Measurements from ENCODE around the gene ATP8B3. TPM values are rescaled to one million over a fixed set of nuclear protein-coding genes. Genes with fewer than 3 reads are reported as not detected.
"Not testable (repeated sequence)": the region's sequence is repeated elsewhere in the genome, so short reads cannot be mapped to it uniquely, and the experiment has no call there.

Gene ATP8B3
- polyA plus RNA-seq, 1 donor = 0.99 TPM

DNA sequence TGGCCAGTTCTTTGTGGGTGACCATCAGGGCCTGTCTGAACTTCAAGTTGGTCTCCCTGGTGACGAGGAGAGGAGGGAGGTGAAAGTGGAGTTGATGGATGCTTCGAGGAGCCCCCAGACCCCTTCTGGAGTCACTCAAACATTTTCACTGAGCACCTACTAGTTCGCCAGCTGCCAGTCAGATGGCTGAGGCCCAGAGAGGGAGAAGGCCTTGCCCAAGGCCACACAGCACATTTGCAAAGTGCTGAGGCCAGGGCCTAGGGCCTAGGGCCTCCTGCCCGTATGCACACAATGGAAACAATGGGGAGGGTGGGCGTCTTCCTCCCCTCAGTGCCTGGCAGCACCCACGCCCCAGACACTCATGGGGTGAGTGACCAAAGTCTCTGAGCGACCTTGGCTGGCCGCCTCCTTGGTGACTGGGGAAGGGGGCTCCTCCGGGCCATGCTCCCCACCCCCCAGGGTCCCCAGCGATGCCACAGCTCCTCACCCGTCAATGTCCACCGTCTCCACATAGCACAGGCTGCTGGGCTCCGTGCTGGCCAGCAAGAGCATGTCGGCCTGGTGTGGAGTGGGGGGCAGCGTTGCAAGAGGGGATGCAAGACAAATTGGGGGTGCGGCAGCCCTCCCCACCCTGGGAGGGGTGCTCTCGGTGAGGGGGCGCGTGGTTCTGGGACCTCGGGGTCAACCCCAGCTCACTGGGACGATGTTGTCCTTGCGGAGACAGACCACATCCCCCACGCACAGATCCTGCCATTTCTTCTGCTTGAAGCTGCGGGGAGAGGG is 6.5 kb downstream of the ATP8B3 start:
- no peak overlapping the region for H3K27ac ChIP-seq (ENCODE audit: low read length)
- H3K9me3 ChIP-seq (ENCODE audit: control insufficient read depth, low read depth, low read length) = no peaks in the 10 kb centered on the region
- H3K4me1 ChIP-seq (ENCODE audit: control insufficient read depth, insufficient read depth, low read length) = no peaks in the 10 kb centered on the region
- no peak overlapping the region for H3K4me3 ChIP-seq (ENCODE audit: low read length)
- WGBS (ENCODE audit: insufficient coverage, low lambda C conversion rate) = no CpG with 5 or more reads among the region's 24 CpGs
- DNase-seq = no peak
- peaks cover 3% of the 10 kb centered on the region for H3K27me3 ChIP-seq (ENCODE audit: control insufficient read depth, insufficient read depth, low read length)
- H3K36me3 ChIP-seq (ENCODE audit: control insufficient read depth, insufficient read depth, low read length) = no peaks in the 10 kb centered on the region

DNA sequence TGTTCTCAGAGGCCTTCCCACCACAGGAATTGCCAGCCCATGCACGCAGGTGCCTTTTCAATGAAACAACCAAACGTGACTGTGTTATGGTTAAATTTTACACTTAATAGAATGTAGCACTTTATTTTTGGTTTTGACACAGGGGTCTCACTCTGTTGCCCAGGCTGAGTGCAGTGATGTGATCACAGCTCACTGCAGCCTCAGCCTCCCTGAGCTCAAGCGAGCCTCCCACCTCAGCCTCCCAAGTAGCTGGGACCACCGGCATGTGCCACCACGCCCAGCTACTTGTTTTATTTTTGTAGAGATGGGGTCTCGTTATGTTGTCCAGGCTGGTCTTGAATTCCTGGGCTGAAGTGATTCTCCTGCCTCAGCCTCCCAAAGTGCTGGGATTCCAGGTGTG is 7.2 kb downstream of the ATP8B3 start:
- no CpG with 5 or more reads among the region's 6 CpGs for WGBS (ENCODE audit: insufficient coverage, low lambda C conversion rate)
- no peak overlapping the region for H3K4me3 ChIP-seq (ENCODE audit: low read length)
- no peak overlapping the region for H3K27ac ChIP-seq (ENCODE audit: low read length)
- no peaks in the 10 kb centered on the region for H3K36me3 ChIP-seq (ENCODE audit: control insufficient read depth, insufficient read depth, low read length)
- H3K27me3 ChIP-seq (ENCODE audit: control insufficient read depth, insufficient read depth, low read length) = peaks cover 3% of the 10 kb centered on the region
- H3K4me1 ChIP-seq (ENCODE audit: control insufficient read depth, insufficient read depth, low read length) = no peaks in the 10 kb centered on the region
- no peak for DNase-seq
- no peaks in the 10 kb centered on the region for H3K9me3 ChIP-seq (ENCODE audit: control insufficient read depth, low read depth, low read length)

DNA sequence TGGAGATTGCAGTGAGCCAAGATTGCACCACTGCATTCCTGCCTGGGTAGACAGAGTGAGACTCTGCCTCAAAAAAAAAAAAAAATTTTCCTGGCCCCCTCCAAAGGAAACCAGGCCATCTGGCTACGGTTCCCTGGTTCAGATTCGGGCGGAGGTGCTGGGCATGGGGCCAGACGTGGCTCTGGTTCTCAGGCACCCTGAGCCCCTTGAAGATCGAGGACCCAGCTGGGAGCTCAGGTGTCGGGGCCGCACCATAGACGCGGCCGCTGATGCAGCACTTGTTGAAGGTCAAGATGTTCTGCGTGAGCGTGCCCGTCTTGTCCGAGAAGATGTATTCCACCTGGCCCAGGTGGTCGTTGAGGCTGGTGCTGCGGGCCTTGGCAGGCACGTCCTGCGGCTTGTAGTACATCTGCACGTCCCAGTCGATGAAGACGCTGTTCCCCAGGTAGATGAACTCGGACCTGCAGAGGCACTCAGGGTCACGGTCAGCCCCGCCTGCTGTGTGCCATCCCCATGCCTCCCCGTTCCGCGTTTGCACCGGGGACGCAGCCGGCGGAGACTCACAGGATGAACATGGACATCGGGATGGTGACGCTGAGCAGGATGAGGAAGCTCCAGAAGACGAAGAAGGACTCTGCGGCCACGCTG is 12.3 kb downstream of the ATP8B3 start:
- no peak for DNase-seq
- Histone ChIP-seq H3K9me3 (ENCODE audit: control insufficient read depth, low read depth, low read length) (peaks cover 9% of the 10 kb centered on the region), H3K4me1 (ENCODE audit: control insufficient read depth, insufficient read depth, low read length) (no peaks in the 10 kb centered on the region), H3K27ac (ENCODE audit: low read length) (no peak overlapping the region), H3K27me3 (ENCODE audit: control insufficient read depth, insufficient read depth, low read length) (peaks cover 27% of the 10 kb centered on the region), H3K4me3 (ENCODE audit: low read length) (no peak overlapping the region), H3K36me3 (ENCODE audit: control insufficient read depth, insufficient read depth, low read length) (no peaks in the 10 kb centered on the region)
- no CpG with 5 or more reads among the region's 36 CpGs for WGBS (ENCODE audit: insufficient coverage, low lambda C conversion rate)

DNA sequence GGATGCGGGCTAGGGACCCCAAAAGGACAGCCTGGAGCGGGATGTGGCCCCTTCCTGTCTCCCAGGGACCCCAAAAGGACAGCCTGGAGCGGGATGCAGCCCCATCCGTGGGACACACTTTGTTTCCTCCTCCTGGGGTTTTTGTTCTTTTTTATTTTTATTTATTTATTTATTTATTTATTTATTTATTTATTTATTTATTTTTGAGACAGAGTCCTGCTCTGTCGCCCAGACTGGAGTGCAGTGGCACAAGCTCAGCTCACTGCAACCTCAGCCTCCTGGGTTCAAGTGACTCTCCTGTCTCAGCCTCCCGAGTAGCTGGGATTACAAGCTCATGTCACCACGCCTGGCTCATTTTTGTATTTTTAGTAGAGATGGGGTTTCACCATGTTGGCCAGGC is 14.8 kb downstream of the ATP8B3 start:
- not testable (repeated sequence) for H3K9me3 ChIP-seq (ENCODE audit: control insufficient read depth, low read depth, low read length); H3K36me3 ChIP-seq (ENCODE audit: control insufficient read depth, insufficient read depth, low read length); H3K4me1 ChIP-seq (ENCODE audit: control insufficient read depth, insufficient read depth, low read length); H3K4me3 ChIP-seq (ENCODE audit: low read length); DNase-seq; H3K27ac ChIP-seq (ENCODE audit: low read length)
- H3K27me3 ChIP-seq (ENCODE audit: control insufficient read depth, insufficient read depth, low read length) = peaks cover 32% of the 10 kb centered on the region
- WGBS (ENCODE audit: insufficient coverage, low lambda C conversion rate) = 92% methylated on average over 2 of the region's 7 CpGs

DNA sequence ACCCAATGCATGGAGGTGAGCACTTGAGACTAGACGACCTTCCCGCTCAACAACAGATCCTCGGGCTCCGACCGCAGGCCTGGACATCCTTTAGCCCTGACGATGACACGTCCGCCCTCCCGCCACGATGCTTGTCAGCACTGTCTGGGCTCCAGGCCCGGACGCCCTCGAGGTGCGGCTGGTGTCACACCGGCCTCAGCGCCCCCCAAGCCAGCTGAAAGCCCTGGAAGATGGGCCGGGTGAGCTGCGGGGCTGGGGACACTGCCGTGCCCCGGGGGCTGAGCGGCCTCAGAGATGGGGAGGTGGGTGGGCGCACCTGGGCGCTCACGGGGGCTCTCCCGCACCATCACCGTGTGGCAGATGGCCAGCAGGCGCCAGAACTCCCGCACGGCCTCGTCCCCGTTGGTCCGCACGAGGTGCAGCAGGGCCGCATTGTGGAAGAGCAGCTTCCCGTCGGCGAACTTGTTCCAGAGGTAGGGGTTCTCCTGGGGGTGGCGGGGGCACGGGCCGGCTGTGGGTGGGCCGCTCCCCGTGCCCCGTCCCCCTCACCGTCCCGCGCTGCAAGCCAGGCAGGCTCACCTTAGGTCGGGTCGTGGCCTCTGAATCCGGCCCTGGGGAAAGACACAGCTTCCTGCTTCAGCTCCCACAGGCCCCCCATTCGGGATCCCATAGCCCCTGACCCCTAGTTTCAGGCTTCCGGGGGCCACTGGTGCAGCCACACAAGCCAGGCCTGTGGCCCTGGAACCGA is 15.5 kb downstream of the ATP8B3 start:
- Histone ChIP-seq H3K27me3 (ENCODE audit: control insufficient read depth, insufficient read depth, low read length) (peaks cover 32% of the 10 kb centered on the region), H3K9me3 (ENCODE audit: control insufficient read depth, low read depth, low read length) (peaks cover 9% of the 10 kb centered on the region), H3K36me3 (ENCODE audit: control insufficient read depth, insufficient read depth, low read length) (no peaks in the 10 kb centered on the region), H3K4me1 (ENCODE audit: control insufficient read depth, insufficient read depth, low read length) (no peaks in the 10 kb centered on the region), H3K4me3 (ENCODE audit: low read length) (no peak overlapping the region), H3K27ac (ENCODE audit: low read length) (no peak overlapping the region)
- DNase-seq = no peak
- no CpG with 5 or more reads among the region's 52 CpGs for WGBS (ENCODE audit: insufficient coverage, low lambda C conversion rate)

DNA sequence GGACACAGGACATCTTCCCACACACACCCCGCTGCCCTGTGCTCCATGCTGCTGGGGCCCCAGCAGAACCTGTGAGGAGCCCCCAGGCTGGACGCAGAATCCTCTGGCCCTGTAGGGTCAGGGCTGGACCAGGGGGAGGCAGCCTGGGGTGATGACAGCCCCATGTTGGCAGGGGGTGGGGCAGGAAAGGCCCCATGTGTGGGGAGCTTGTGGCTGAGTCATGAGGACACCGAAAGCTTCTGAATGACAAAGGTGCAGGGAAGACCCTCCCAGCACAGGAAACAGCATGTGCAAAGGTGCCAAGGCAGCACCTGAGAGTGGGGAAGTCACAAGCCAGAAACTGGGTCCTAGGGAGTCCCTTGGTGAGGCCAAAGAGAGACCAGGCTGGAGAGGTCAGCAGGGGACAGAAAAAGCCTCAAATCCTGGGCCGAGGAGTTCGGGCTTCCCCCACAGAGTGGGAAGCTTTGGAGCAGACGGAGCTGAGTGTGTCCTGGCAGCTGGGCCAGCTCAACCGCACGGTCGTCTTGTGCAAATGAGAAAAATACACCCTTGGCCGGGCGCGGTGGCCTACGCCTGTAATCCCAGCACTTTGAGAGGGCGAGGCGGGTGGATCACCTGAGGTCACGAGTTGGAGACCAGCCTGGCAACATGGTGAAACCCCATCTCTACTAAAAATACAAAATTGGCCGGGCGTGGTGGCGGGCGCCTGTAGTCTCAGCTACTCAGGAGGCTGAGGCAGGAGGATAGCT is 17.5 kb downstream of the ATP8B3 start:
- peaks cover 34% of the 10 kb centered on the region for H3K27me3 ChIP-seq (ENCODE audit: control insufficient read depth, insufficient read depth, low read length)
- no peaks in the 10 kb centered on the region for H3K4me1 ChIP-seq (ENCODE audit: control insufficient read depth, insufficient read depth, low read length)
- no CpG with 5 or more reads among the region's 20 CpGs for WGBS (ENCODE audit: insufficient coverage, low lambda C conversion rate)
- no peak for DNase-seq
- no peak overlapping the region for H3K4me3 ChIP-seq (ENCODE audit: low read length)
- no peaks in the 10 kb centered on the region for H3K36me3 ChIP-seq (ENCODE audit: control insufficient read depth, insufficient read depth, low read length)
- peaks cover 14% of the 10 kb centered on the region for H3K9me3 ChIP-seq (ENCODE audit: control insufficient read depth, low read depth, low read length)
- H3K27ac ChIP-seq (ENCODE audit: low read length) = no peak overlapping the region

DNA sequence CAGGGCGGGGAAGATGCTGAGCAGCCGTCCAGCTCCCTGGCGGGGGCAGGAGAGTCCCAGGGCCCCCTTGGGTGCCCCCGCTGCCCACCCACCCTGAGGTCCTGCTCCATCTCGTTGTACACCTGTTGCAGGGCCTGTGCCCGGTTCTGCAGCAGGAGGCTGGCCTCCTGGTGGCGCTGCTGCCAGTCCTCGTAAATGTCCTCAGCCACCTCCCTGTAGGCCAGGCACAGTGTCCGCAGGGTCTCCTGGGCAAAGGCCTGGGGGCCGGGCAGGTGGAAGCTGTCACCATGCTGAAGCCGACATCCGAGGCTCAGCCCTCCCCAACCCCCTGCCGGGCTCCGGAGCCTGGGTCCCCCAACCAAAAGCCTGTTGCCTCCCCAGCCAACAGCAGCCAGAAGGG is 20.2 kb downstream of the ATP8B3 start:
- H3K36me3 ChIP-seq (ENCODE audit: control insufficient read depth, insufficient read depth, low read length) = no peaks in the 10 kb centered on the region
- no peak overlapping the region for H3K4me3 ChIP-seq (ENCODE audit: low read length)
- peaks cover 16% of the 10 kb centered on the region for H3K9me3 ChIP-seq (ENCODE audit: control insufficient read depth, low read depth, low read length)
- WGBS (ENCODE audit: insufficient coverage, low lambda C conversion rate) = no CpG with 5 or more reads among the region's 14 CpGs
- H3K27ac ChIP-seq (ENCODE audit: low read length) = no peak overlapping the region
- peaks cover 41% of the 10 kb centered on the region for H3K27me3 ChIP-seq (ENCODE audit: control insufficient read depth, insufficient read depth, low read length)
- no peak for DNase-seq
- H3K4me1 ChIP-seq (ENCODE audit: control insufficient read depth, insufficient read depth, low read length) = no peaks in the 10 kb centered on the region

DNA sequence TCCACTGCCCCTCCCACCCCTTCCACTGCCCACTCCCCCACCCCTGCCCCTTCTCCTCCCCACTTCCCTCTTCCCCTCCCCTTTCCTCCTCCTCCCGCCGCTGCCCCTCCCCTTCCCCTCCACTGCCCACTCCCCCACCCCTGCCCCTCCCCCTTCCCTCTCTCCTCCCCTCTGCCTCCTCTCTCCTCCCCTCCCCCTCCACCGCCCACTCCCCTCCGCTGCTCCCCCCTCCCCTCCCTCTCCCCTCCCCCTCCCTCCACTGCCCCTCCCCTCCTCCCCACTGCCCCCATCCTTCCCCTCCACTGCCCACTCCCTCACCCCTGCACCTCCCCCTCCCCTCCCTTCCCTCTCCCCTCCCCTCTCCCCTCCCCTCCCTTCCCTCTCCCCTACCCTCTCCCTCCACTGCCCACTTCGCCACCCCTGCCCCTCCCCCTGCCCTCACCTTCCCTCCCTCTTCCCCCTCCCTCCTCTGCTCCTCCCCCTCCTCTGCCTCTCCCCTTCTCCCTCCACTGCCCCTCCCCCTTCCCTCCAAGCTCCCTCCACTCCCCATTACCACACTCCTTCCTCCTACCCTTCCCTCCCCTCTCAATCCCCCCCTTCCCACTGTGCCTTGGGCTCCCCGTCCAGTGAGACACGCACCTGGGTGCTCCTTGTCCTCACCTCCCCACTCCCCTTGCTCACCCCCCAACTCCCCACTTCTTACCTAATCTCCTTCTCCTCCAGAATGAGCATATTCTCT is 21.9 kb downstream of the ATP8B3 start:
- Histone ChIP-seq H3K4me3 (ENCODE audit: low read length) (no peak overlapping the region), H3K36me3 (ENCODE audit: control insufficient read depth, insufficient read depth, low read length) (no peaks in the 10 kb centered on the region), H3K4me1 (ENCODE audit: control insufficient read depth, insufficient read depth, low read length) (no peaks in the 10 kb centered on the region), H3K27ac (ENCODE audit: low read length) (no peak overlapping the region), H3K27me3 (ENCODE audit: control insufficient read depth, insufficient read depth, low read length) (peaks cover 25% of the 10 kb centered on the region), H3K9me3 (ENCODE audit: control insufficient read depth, low read depth, low read length) (peaks cover 8% of the 10 kb centered on the region)
- WGBS (ENCODE audit: insufficient coverage, low lambda C conversion rate) = no CpG with 5 or more reads among the region's 7 CpGs
- no peak for DNase-seq

DNA sequence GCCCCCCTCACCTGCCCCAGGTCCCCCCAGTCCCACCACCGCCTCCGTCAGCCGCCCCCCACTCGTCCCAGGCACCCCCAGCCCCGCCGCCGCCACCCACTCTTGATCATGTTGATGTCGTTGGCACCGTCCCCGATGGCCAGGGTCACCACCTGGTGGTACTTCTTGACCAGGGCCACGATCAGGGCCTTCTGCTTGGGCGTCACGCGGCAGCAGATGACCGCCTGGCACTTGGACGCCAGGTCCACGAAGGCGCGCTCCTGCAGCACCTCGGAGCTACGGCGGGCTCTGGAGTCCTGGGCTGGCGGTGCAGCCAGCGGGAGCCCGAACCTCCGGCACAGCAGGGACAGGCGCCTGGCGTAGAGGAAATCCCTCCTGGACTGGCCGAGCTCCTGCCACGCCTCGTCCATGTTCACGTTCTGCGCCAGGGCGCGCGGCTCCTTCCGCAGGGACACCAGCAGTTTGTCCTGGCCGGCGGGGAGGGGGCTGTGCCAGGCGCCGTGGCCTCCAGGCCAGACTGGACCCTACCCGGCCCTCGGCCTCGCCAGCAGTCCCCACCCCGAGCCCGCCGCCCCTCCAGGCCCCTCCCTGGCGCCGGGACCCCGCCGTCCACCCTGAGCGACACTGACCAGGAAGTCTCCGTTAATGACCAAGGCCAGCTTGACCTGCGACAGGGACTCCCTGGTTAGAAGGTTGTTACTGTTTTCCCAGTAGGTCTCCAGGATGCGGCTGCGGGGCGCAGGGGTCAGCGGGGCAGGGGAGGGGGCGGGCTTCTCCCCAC is 22.6 kb downstream of the ATP8B3 start:
- no peaks in the 10 kb centered on the region for H3K4me1 ChIP-seq (ENCODE audit: control insufficient read depth, insufficient read depth, low read length)
- peaks cover 18% of the 10 kb centered on the region for H3K27me3 ChIP-seq (ENCODE audit: control insufficient read depth, insufficient read depth, low read length)
- no peak for DNase-seq
- H3K9me3 ChIP-seq (ENCODE audit: control insufficient read depth, low read depth, low read length) = peaks cover 8% of the 10 kb centered on the region
- H3K36me3 ChIP-seq (ENCODE audit: control insufficient read depth, insufficient read depth, low read length) = no peaks in the 10 kb centered on the region
- H3K4me3 ChIP-seq (ENCODE audit: low read length) = no peak overlapping the region
- H3K27ac ChIP-seq (ENCODE audit: low read length) = no peak overlapping the region
- WGBS (ENCODE audit: insufficient coverage, low lambda C conversion rate) = no CpG with 5 or more reads among the region's 59 CpGs
